ENCODE data around the gene DRC7.

GRCh38 chr16:57761301-57761700 is 66.7 kb downstream of the DRC7 start:
- TF ChIP-seq CTCF (IDR thresholded peaks at IDR 0.05), result no peak
- no peak for TF ChIP-seq ZFX (IDR thresholded peaks at IDR 0.05; ENCODE audit: borderline replicate concordance)

All from 22Rv1 (cell line).